Prostate gland (tissue), 2 donors: ENCODE measurements around the gene DCANP1.

Experiments
- POLR2A ChIP-seq: fragments of 450-650 bp; IDR thresholded peaks from one replicate; pipeline ENCODE4 v1.6.1; 2016; ENCODE audit warnings: antibody characterized with exemption, mild to moderate bottlenecking
- TF ChIP-seq, protein P1 (sequence below), 4 experiments: fragments of 200-600 bp in 2 of 4; fragments of 450-650 bp in 2 of 4; sonication (generic) in 2 of 4; IDR thresholded peaks; 1 replicate in 3 of 4; 2 replicates in 1 of 4; pipeline ENCODE4 v1.5.1; 2016 to 2019; ENCODE audit warnings: antibody characterized with exemption in 4 of 4, mild to moderate bottlenecking in 2 of 4, moderate library complexity in 2 of 4

DNA sequence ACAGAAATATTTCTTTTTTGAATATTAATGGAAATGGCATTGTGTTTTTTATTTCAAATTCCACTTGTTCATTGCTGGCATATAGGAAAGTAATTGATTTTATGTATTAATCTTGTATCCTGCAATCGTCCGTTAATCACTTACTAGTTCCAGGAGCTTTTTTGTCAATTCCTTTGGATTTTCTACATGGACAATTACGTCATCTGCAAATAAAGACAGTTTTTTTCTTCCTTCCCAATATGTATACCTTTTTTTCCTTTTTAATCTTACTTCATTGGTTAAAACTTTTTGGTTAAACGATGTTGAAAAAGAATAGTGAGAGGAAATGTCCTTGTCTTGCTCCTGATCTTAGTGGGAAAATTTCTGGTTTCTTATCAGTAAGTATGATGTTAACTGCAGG lies 6.5 kb upstream of the DCANP1 start:
- TF ChIP-seq, protein P1, sequence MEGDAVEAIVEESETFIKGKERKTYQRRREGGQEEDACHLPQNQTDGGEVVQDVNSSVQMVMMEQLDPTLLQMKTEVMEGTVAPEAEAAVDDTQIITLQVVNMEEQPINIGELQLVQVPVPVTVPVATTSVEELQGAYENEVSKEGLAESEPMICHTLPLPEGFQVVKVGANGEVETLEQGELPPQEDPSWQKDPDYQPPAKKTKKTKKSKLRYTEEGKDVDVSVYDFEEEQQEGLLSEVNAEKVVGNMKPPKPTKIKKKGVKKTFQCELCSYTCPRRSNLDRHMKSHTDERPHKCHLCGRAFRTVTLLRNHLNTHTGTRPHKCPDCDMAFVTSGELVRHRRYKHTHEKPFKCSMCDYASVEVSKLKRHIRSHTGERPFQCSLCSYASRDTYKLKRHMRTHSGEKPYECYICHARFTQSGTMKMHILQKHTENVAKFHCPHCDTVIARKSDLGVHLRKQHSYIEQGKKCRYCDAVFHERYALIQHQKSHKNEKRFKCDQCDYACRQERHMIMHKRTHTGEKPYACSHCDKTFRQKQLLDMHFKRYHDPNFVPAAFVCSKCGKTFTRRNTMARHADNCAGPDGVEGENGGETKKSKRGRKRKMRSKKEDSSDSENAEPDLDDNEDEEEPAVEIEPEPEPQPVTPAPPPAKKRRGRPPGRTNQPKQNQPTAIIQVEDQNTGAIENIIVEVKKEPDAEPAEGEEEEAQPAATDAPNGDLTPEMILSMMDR (IDR thresholded peaks at IDR 0.05) = no peak
- TF ChIP-seq POLR2A = no peak
